HG02840 (cell line): Measurements from ENCODE around the gene CACNA1C.

ENCODE experiments used
- ATAC-seq: cut with Tn5 transposase; IDR thresholded peaks from one replicate; pipeline ENCODE4 v1.9.1; 2021; ENCODE audit warnings: mild to moderate bottlenecking, moderate library complexity, moderate number of reproducible peaks; ENCODE audit not compliant: unreplicated experiment, low FRiP score

Gene CACNA1C

DNA sequence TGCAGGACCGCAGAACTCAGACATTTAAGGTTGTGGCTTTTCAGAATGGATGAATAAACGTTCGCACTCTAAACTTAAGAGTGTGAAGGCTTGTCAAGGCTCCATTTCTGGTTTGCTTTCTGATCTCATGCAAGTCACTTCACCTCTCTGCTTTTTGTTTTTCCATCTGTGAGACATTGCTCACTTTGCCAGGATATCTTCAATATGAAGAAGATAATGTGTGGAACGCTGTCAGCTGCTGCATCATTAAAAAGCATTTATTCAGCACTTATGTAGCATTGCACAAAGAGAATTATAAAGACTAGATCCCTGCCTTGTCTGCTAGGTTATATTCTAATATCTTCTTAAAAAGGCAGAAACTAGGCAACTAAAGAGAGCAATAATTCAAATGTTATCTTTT is 172.2 kb downstream of the CACNA1C start:
- no peak for ATAC-seq

GRCh38 chr12:2225696-2226095 is 172.9 kb downstream of the CACNA1C start:
- no peak for ATAC-seq

DNA sequence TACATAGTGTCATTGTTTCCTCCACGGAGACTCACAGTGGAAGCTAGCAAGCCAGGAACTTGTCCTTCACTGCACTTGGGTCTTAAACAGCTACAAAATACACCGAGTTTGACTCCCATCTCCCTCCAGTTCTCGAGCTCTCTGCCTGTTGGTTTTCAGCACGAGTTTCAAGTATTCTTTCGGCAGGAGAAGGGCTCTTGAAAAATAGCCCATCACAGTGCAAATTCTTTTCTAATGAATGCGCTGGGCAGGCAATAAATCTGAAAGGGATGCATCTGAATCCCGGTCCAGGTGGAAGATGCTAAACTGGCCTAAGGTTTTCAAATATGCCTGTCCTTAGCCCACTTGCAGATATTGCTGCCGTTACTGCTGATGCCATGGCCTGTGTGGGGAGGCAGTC is 173.9 kb downstream of the CACNA1C start:
- no peak for ATAC-seq

GRCh38 chr12:2227360-2227759 is 174.6 kb downstream of the CACNA1C start:
- ATAC-seq = no peak

- no peak for ATAC-seq
Observed at GRCh38 chr12:2228535-2228934, 175.7 kb downstream of the CACNA1C start.

GRCh38 chr12:2229661-2230539 is 177.1 kb downstream of the CACNA1C start:
- no peak for ATAC-seq

GRCh38 chr12:2231011-2231595 is 178.3 kb downstream of the CACNA1C start:
- no peak for ATAC-seq

DNA sequence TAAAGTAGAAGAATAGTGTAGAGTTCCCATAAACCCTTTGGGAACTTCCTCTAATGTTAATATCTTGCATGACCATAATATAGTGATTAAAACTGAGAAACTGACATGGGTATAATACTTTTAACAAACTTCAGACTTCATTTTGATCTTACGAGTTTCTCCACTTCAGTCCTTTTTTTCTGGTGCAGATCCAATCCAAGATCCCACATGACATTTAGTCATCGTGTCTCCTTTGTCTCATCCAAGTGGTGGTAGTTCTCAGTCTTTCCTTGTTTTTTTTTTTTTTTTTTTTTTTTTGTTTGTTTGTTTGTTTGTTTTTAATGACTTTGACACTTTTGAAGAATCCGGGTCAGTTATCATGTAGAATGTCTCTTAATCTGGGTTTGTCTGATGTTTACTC is 179.2 kb downstream of the CACNA1C start:
- ATAC-seq = no peak

- no peak for ATAC-seq
Observed at GRCh38 chr12:2233034-2233433, 180.2 kb downstream of the CACNA1C start.

GRCh38 chr12:2234091-2234490 is 181.3 kb downstream of the CACNA1C start:
- ATAC-seq = no peak

DNA sequence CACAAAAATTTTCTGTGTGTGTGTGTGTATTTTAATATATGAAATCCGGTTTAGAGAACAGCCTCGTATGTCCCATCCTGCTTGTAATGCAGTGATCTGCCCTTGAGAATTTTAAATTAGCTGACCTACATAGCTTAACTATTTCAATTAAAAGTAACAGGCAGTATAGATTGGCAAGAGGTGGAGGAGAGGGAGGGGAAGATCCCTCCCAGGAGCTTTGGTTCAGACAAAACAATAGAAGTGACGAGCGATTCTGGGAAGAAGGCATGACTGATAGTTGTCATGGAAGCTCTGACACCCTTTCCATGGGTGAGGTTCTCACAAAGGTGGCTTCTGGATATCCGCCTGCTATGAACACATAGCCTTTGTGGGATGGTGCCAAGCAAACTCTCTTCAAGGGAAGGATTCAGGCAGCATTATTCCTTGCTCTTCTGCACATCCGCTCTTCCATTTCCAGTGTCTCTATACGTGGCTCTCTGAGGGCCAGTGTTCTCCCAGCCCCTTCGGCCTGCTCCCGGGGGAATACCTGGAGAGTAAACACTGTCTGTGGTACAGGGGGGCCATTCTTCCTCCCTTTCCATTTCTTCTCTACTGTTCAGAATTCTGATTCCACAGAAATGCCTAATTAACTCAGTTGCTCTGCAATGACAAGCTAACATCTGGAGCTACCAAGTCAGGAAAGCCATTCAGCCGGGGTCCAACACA is 182.0 kb downstream of the CACNA1C start:
- no peak for ATAC-seq

- no peak for ATAC-seq
Observed at GRCh38 chr12:2236506-2237294, 183.9 kb downstream of the CACNA1C start.

DNA sequence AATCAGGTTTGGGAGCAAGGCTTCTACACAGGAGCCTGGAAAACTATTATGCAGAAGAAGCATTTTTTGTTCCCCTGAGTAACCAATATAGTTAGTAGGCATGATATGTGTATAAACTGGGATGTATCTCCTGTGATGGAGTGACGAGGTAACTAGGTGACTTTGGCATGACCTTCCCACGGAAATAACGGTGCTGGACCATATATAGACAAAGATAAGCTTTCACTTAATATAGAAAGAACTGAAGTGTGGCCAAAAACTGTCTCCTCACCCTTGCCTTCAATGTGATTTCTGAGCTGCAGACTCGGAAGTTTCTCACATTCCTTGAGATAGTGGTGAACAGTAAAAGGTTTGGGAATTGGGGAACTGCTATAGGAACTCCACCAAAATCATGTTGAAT is 185.3 kb downstream of the CACNA1C start:
- ATAC-seq = no peak

DNA sequence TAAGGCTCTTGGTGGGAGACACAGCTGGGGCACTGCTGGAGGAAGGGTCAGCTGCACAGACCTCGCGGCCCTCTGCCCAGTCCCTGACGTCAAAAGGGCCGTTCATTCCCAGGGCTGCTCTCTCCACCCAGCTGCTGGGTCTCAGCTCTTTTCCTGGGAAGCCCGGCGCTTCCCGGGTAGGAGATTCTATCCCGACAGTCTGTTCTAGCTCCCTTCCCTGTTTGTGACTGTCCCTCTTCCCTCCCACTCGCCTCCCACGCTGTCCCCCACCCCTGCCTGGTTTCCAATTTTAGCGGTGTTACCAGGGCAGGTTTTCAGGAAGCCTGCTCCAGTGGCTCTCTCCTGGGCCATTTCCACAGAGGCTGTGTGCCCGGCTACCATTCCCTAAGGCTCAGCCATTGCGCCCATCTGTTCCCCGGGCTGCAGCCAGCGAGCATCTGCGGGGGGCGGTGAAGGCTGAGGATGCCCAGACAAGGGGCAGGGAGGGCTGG is 186.6 kb downstream of the CACNA1C start:
- no peak for ATAC-seq

- ATAC-seq = no peak
Observed at GRCh38 chr12:2240390-2240789, 187.6 kb downstream of the CACNA1C start.

GRCh38 chr12:2240984-2241383 is 188.2 kb downstream of the CACNA1C start:
- ATAC-seq = no peak

GRCh38 chr12:2242216-2242615 is 189.4 kb downstream of the CACNA1C start:
- ATAC-seq = no peak

GRCh38 chr12:2242816-2243215 is 190.0 kb downstream of the CACNA1C start:
- ATAC-seq = no peak

DNA sequence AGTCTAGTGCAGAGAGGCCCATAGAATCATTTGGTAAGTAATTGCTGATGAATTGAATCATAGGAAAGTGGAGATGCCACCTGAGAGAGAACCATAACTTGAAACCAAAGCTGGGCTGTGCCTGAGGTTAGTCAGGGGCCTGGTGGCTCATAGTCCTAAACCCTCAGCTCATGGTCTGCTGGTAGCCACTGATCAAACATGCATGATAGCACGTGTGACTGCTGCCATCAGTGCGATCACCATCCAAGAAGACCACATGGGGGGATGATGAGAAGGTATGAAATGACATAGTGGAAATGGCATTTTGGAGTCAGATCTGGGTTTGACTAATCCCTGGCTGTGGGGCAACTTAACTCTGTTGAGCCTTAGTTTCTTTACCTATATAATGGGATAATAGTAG is 190.5 kb downstream of the CACNA1C start:
- no peak for ATAC-seq

DNA sequence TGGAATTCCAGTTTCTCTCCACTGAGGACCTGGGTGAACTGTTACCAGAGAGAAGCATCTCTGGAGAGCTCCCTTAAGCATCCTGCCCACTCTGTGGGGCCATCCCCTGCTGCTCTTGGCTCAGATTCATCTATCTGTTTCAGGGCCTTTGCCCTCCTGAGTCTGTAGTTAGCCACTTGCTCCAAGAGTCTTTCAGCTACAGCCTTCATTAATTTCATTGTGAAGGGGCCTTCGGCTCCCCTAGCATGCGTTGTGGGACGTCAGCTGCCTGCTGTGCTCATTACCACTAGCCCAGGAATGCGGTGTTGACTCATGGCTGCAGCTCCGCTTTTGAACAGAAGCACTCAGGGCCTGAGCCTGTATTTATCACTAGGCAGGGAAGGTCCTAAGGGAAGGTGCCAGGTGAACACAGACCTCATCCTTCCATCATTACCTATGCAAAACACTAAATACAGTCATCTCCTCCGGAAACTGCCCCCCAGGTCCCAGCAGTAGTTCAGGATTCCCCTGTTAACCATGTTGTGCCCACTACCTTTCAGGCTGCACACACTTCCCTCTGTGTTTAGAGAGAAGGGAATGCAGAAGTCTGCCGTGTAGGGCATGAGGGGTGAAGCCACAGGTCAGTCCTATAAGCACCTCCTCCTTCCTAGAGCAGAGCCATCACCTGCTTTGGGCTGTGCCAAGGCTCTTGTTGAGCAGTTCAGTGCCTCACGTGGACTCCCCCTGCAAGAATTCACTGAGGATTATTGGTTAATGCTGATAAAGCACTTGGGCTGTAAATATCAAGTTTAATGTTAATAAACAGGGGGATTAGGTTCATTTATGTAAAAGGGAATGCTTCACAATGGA is 191.4 kb downstream of the CACNA1C start:
- ATAC-seq = no peak
